Thyroid gland (tissue), 4 donors: ENCODE results near the gene TTN.

ENCODE experiments used
- POLR2A ChIP-seq, 2 donors: fragments of 450-650 bp; IDR thresholded peaks; one replicate each; pipeline ENCODE4 v1.6.1; 2017; ENCODE audit warnings: antibody characterized with exemption in 2 of 2, mild to moderate bottlenecking in 2 of 2, moderate library complexity in 1 of 2
- TF ChIP-seq, protein P1 (sequence below), 6 experiments: fragments of 200-600 bp in 3 of 6; fragments of 450-650 bp in 3 of 6; sonication (generic) in 3 of 6; IDR thresholded peaks; one replicate each; pipeline ENCODE4 v1.5.1; 2016 to 2019; ENCODE audit warnings: antibody characterized with exemption in 6 of 6, mild to moderate bottlenecking in 2 of 6, inconsistent platforms in 1 of 6, moderate library complexity in 1 of 6

DNA sequence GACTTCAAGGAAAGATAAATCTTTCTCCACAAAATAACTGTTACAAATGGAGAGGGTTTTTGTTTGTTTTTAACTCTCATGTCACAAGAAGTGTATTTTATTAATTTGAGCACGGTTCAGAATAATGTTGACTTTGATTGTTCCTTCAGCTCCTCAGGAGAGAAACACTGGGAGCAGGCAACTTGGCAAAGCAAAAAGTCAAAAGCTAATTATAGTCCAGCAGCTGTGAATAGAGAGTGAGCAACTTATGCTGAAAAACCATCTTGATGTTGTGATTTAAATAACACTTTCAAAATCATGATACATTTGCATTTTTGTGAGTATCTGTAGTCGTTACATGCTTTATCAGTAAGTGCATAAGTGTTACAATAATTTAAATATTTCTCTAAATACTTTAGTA, 37.5 kb upstream of the TTN start:
- TF ChIP-seq, protein P1, sequence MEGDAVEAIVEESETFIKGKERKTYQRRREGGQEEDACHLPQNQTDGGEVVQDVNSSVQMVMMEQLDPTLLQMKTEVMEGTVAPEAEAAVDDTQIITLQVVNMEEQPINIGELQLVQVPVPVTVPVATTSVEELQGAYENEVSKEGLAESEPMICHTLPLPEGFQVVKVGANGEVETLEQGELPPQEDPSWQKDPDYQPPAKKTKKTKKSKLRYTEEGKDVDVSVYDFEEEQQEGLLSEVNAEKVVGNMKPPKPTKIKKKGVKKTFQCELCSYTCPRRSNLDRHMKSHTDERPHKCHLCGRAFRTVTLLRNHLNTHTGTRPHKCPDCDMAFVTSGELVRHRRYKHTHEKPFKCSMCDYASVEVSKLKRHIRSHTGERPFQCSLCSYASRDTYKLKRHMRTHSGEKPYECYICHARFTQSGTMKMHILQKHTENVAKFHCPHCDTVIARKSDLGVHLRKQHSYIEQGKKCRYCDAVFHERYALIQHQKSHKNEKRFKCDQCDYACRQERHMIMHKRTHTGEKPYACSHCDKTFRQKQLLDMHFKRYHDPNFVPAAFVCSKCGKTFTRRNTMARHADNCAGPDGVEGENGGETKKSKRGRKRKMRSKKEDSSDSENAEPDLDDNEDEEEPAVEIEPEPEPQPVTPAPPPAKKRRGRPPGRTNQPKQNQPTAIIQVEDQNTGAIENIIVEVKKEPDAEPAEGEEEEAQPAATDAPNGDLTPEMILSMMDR (IDR thresholded peaks at IDR 0.05): no peak
- no peak for TF ChIP-seq POLR2A (IDR thresholded peaks at IDR 0.05)
